HepG2 (cell line): ENCODE data around the gene SPOP. TPM values are rescaled to one million over a fixed set of nuclear protein-coding genes. Genes with fewer than 3 reads are reported as not detected.
A peak's percentile ranks its signal among the peaks of the same experiment; 100 is the strongest.

Experiments
- ATAC-seq: fragments of 200-7000 bp; cut with Tn5 transposase; 3 replicates; pipeline ENCODE4 v1.9.1; 2020; ENCODE audit warnings: mild to moderate bottlenecking, moderate library complexity
- BruUV-seq: library from RNA; stranded (reverse); fragments of 400-500 nt; replicated peaks from 2 replicates; lab custom pipeline; 2021; lab: Mats Ljungman, UMichigan
- CTCF ChIA-PET: fragments of 300-600 bp; formaldehyde crosslinking; extraction: SDS; loops from one replicate; lab custom pipeline; 2021; ENCODE audit warnings: low total read pairs, inconsistent platforms, low intra/inter-chr PET ratio; lab: Yijun Ruan, JAX
- POLR2A ChIA-PET: fragments of 350-600 bp; sonication (Branson Sonifier 250); formaldehyde crosslinking; loops from one replicate; lab custom pipeline; 2020; ENCODE audit warnings: antibody characterized with exemption, inconsistent platforms; lab: Yijun Ruan, JAX
- DNase-seq: peaks from one replicate; pipeline ENCODE4 v3.0.0-alpha.2; 2015; ENCODE audit warnings: low spot score
- FAIRE-seq: peaks from 3 replicates; lab custom pipeline; 2011; peaks lifted over from hg19 to GRCh38; lab: Jason Lieb, UNC
- H2AFZ ChIP-seq: one replicate; pipeline ENCODE4 v1.6.1; 2011; ENCODE audit warnings: low read length, inconsistent platforms
- H3K27ac ChIP-seq: fragments of 300-600 bp; 3 replicates; pipeline ENCODE4 v1.8.0; 2011; ENCODE audit warnings: mixed run types, mild to moderate bottlenecking, mixed read lengths, low read length, inconsistent platforms; ENCODE audit not compliant: insufficient read depth; ENCODE audit errors: extremely low read length
- H3K27me3 ChIP-seq, 2 experiments: fragments of 200-600 bp in 1 of 2; 2 replicates in 1 of 2; 3 replicates in 1 of 2; pipeline versions ENCODE4 v1.6.0 to v1.8.0; 2011; ENCODE audit warnings: low read length in 2 of 2, mild to moderate bottlenecking in 2 of 2, moderate library complexity in 2 of 2, inconsistent platforms in 1 of 2; ENCODE audit not compliant: insufficient read depth in 2 of 2, control insufficient read depth in 1 of 2
- H3K36me3 ChIP-seq, 2 experiments: fragments of 200-600 bp in 1 of 2; replicated peaks in 1 of 2; 2 replicates in 1 of 2; 3 replicates in 1 of 2; pipeline versions ENCODE4 v1.5.1 to v1.8.0; 2011; ENCODE audit warnings: low read length in 2 of 2, inconsistent platforms in 1 of 2; ENCODE audit not compliant: insufficient read depth in 2 of 2, control insufficient read depth in 1 of 2
- H3K4me1 ChIP-seq: 2 replicates; pipeline ENCODE4 v1.5.1; 2012; ENCODE audit warnings: low read length, inconsistent platforms; ENCODE audit not compliant: insufficient read depth
- H3K4me2 ChIP-seq: 2 replicates; pipeline ENCODE4 v1.6.0; 2011; ENCODE audit warnings: low read depth, low read length, inconsistent platforms
- H3K4me3 ChIP-seq, 3 experiments: fragments of 200-600 bp in 1 of 3; sonication (generic), shearing (Covaris generic) in 1 of 3; replicated peaks in 1 of 3; 2 replicates each; pipeline ENCODE4 v1.5.1; 2011 to 2016; ENCODE audit warnings: low read length in 3 of 3, inconsistent platforms in 2 of 3, low read depth in 2 of 3, mild to moderate bottlenecking in 2 of 3, control low read depth in 1 of 3, mixed read lengths in 1 of 3; ENCODE audit not compliant: insufficient read depth in 1 of 3
- H3K79me2 ChIP-seq: one replicate; pipeline ENCODE4 v1.6.1; 2011; ENCODE audit warnings: low read length, inconsistent platforms; ENCODE audit not compliant: insufficient read depth
- H3K9ac ChIP-seq: 2 replicates; pipeline ENCODE4 v1.6.0; 2011; ENCODE audit warnings: mild to moderate bottlenecking, low read depth, low read length, inconsistent platforms; ENCODE audit not compliant: insufficient read depth
- H3K9me3 ChIP-seq: 2 replicates; pipeline ENCODE4 v1.5.1; 2012; ENCODE audit warnings: mild to moderate bottlenecking, low read length
- H4K20me1 ChIP-seq: 2 replicates; pipeline ENCODE4 v1.6.0; 2011; ENCODE audit warnings: inconsistent platforms, mild to moderate bottlenecking, low read length, moderate library complexity; ENCODE audit not compliant: insufficient read depth
- EEA1 ChIP-seq: sonication (generic); formaldehyde crosslinking; IDR thresholded peaks from 2 replicates; pipeline ENCODE4 v1.5.1; 2020; ENCODE audit warnings: mild to moderate bottlenecking, missing genetic modification reagents, borderline replicate concordance
- FLYWCH1 ChIP-seq: sonication (generic); formaldehyde crosslinking; IDR thresholded peaks from 2 replicates; pipeline ENCODE4 v1.8.1; 2023; ENCODE audit warnings: mild to moderate bottlenecking, missing genetic modification reagents
- HNF4A ChIP-seq: sonication (generic); formaldehyde crosslinking; IDR thresholded peaks from 2 replicates; pipeline ENCODE4 v1.4.0; 2020; ENCODE audit warnings: missing genetic modification reagents
- HNRNPH1 ChIP-seq: fragments of 200-400 bp; formaldehyde crosslinking; optimal IDR thresholded peaks from 2 replicates; pipeline ENCODE3; 2017; ENCODE audit warnings: mild to moderate bottlenecking, low read depth, low read length
- HNRNPK ChIP-seq: fragments of 200-400 bp; formaldehyde crosslinking; IDR thresholded peaks from 2 replicates; pipeline ENCODE4 v1.6.1; 2018; ENCODE audit warnings: low read length, low read depth, moderate library complexity, mild to moderate bottlenecking; ENCODE audit not compliant: poor library complexity, severe bottlenecking
- MEF2D ChIP-seq: sonication (generic); formaldehyde crosslinking; IDR thresholded peaks from 2 replicates; pipeline ENCODE4 v1.5.1; 2020; ENCODE audit warnings: mild to moderate bottlenecking, missing genetic modification reagents
- NFE2L2 ChIP-seq: fragments of 150-350 bp; IDR thresholded peaks from 2 replicates; pipeline ENCODE4 v1.6.1; 2014; ENCODE audit warnings: low read length
- RXRB ChIP-seq: IDR thresholded peaks from 2 replicates; pipeline ENCODE4 v1.6.1; 2016; ENCODE audit warnings: borderline replicate concordance, missing genetic modification reagents, missing compliant biosample characterization
- SAP130 ChIP-seq: IDR thresholded peaks from 2 replicates; pipeline ENCODE4 v1.6.1; 2016; ENCODE audit warnings: low read depth
- TBP ChIP-seq: sonication (generic); formaldehyde crosslinking; IDR thresholded peaks from 2 replicates; pipeline ENCODE4 v1.5.0; 2020; ENCODE audit warnings: missing genetic modification reagents
- ZKSCAN1 ChIP-seq: fragments of 150-350 bp; IDR thresholded peaks from 2 replicates; pipeline ENCODE4 v1.6.1; 2014; ENCODE audit warnings: low read length
- ZNF337 ChIP-seq: sonication (generic); formaldehyde crosslinking; IDR thresholded peaks from 2 replicates; pipeline ENCODE4 v1.5.1; 2020; ENCODE audit warnings: missing genetic modification reagents, low read depth, mild to moderate bottlenecking, borderline replicate concordance
- ZNF558 ChIP-seq: sonication (generic); formaldehyde crosslinking; IDR thresholded peaks from 2 replicates; pipeline ENCODE4 v1.9.0; 2022; ENCODE audit warnings: mild to moderate bottlenecking, missing genetic modification reagents, borderline replicate concordance
- ZNF619 ChIP-seq: sonication (generic); formaldehyde crosslinking; IDR thresholded peaks from 2 replicates; pipeline ENCODE4 v1.4.0; 2020; ENCODE audit warnings: mild to moderate bottlenecking, missing genetic modification reagents
- WGBS: methylation state at CpG from one replicate; pipeline ENCODE4 v1.1.6; 2017; ENCODE audit warnings: low lambda C conversion rate; 5-methylcytosine and 5-hydroxymethylcytosine counted together
- in situ Hi-C: cut with HindIII; loops from 2 replicates; pipeline ENCODE4 v1.10.0; 2017; ENCODE audit warnings: low pct_unique_long_range_greater_than_20kb; ENCODE audit not compliant: extremely low pct_ligation_motif_present
- intact Hi-C: fragments of 100-400 bp; cut with micrococcal nuclease; formaldehyde crosslinking; loops from one replicate; pipeline ENCODE4 v1.10.0; 2022; ENCODE audit not compliant: unreplicated experiment
- polyA plus RNA-seq, 8 experiments: library from polyadenylated mRNA; depleted of rRNA in 3 of 8; stranded (reverse) in 7 of 8; unstranded in 1 of 8; fragments of >200 nt; fragmentation: Illumina TruSeq in 4 of 8; extraction: Trizol in 4 of 8; gene quantifications; 2 replicates each; pipeline versions ENCODE4 v1.2.1 to v1.2.3, GENCODE V29; 2011 to 2016; ENCODE audit warnings: low read depth in 4 of 8, missing spikeins in 1 of 8, mixed read lengths in 1 of 8; ENCODE audit not compliant: insufficient read depth in 1 of 8
- total RNA-seq, 5 experiments: library from RNA; depleted of rRNA; stranded (reverse); fragments of >200 nt; fragmentation: Illumina TruSeq; extraction: Trizol; gene quantifications; 2 replicates each; pipeline ENCODE4 v1.2.3, GENCODE V29; 2016; ENCODE audit warnings: low read depth in 1 of 5
- TF ChIP-seq, protein P1 (sequence below): sonication (generic); formaldehyde crosslinking; IDR thresholded peaks from 2 replicates; pipeline ENCODE4 v1.4.0; 2020; ENCODE audit warnings: missing genetic modification reagents
- TF ChIP-seq, protein P2 (sequence below): sonication (generic); formaldehyde crosslinking; IDR thresholded peaks from 2 replicates; pipeline ENCODE4 v1.4.0; 2020; ENCODE audit warnings: missing genetic modification reagents, borderline replicate concordance
- TF ChIP-seq, protein P3 (sequence below): sonication (generic); formaldehyde crosslinking; IDR thresholded peaks from 2 replicates; pipeline ENCODE4 v1.5.1; 2020; ENCODE audit warnings: missing genetic modification reagents, mild to moderate bottlenecking, borderline replicate concordance

Gene SPOP
- total and polyA plus RNA-seq, 2 of the 13 experiments (the other 11 are each of a cell fraction or from before 2014, with no cell fraction given): 52.8 to 60.8 TPM

DNA sequence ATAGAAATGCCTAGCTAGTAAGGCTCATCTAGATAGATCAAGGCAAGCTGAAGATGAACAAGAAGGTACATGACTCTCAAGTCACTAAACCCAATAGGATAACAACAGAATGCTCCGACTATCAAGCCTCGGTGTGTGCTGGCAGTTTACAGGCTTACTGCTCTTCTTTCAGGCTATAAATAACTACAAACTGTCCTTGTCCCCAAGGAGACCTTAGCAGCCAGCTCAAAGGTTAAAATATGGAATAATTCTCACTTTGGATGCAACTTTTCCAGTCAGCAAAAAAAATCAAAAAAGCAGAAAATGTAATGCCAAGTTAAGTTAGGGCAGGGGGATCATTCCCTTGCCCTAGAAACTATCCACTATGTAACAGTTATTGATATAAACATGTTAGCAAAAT is 44.6 kb downstream of the SPOP start (continued):
- TF ChIP-seq ZNF558 (CRISPR knock-in tag): no peak
- TF ChIP-seq, protein P1, sequence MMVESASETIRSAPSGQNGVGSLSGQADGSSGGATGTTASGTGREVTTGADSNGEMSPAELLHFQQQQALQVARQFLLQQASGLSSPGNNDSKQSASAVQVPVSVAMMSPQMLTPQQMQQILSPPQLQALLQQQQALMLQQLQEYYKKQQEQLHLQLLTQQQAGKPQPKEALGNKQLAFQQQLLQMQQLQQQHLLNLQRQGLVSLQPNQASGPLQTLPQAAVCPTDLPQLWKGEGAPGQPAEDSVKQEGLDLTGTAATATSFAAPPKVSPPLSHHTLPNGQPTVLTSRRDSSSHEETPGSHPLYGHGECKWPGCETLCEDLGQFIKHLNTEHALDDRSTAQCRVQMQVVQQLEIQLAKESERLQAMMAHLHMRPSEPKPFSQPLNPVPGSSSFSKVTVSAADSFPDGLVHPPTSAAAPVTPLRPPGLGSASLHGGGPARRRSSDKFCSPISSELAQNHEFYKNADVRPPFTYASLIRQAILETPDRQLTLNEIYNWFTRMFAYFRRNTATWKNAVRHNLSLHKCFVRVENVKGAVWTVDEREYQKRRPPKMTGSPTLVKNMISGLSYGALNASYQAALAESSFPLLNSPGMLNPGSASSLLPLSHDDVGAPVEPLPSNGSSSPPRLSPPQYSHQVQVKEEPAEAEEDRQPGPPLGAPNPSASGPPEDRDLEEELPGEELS (CRISPR knock-in tag): no peak
- peak; percentile 20; the same call in 1 of the 2 replicates for TF ChIP-seq SAP130 (CRISPR knock-in tag)
- peak; percentile 65; the same call in 1 of the 2 replicates for TF ChIP-seq RXRB
- TF ChIP-seq MEF2D (CRISPR knock-in tag): peak; percentile 92
- TF ChIP-seq TBP (CRISPR knock-in tag): no peak
- no peak for TF ChIP-seq ZNF619 (CRISPR knock-in tag)
- peak; percentile 47; the same call in 1 of the 2 replicates for TF ChIP-seq HNF4A
- no peak for TF ChIP-seq NFE2L2
- TF ChIP-seq ZNF337 (CRISPR knock-in tag): no peak

- Histone ChIP-seq H4K20me1 (peaks cover 2% of the 10 kb centered on the region; the same call in 1 of the 2 replicates), H3K4me2 (no peak overlapping the region), H3K4me1 (peaks cover 48% of the 10 kb centered on the region), H3K36me3 (no peaks in the 10 kb centered on the region; a peak in 1 of 5 replicates), H3K9ac (no peak overlapping the region), H3K4me3 (no peak overlapping the region), H3K27ac (no peak overlapping the region), H2AFZ (no peak overlapping the region), H3K9me3 (no peaks in the 10 kb centered on the region), H3K27me3 (no peaks in the 10 kb centered on the region), H3K79me2 (peaks cover 43% of the 10 kb centered on the region)
- WGBS: 98% methylated on average over 4 of the region's 4 CpGs
- intact Hi-C loops (no loop called here), in situ Hi-C loops (no loop called here)
- ChIA-PET CTCF (no interaction called here), POLR2A (no interaction called here)
- FAIRE-seq: no peak
- BruUV-seq: no TSS peak
- no peak for ATAC-seq
- DNase-seq: no peak
- TF ChIP-seq, protein P2, sequence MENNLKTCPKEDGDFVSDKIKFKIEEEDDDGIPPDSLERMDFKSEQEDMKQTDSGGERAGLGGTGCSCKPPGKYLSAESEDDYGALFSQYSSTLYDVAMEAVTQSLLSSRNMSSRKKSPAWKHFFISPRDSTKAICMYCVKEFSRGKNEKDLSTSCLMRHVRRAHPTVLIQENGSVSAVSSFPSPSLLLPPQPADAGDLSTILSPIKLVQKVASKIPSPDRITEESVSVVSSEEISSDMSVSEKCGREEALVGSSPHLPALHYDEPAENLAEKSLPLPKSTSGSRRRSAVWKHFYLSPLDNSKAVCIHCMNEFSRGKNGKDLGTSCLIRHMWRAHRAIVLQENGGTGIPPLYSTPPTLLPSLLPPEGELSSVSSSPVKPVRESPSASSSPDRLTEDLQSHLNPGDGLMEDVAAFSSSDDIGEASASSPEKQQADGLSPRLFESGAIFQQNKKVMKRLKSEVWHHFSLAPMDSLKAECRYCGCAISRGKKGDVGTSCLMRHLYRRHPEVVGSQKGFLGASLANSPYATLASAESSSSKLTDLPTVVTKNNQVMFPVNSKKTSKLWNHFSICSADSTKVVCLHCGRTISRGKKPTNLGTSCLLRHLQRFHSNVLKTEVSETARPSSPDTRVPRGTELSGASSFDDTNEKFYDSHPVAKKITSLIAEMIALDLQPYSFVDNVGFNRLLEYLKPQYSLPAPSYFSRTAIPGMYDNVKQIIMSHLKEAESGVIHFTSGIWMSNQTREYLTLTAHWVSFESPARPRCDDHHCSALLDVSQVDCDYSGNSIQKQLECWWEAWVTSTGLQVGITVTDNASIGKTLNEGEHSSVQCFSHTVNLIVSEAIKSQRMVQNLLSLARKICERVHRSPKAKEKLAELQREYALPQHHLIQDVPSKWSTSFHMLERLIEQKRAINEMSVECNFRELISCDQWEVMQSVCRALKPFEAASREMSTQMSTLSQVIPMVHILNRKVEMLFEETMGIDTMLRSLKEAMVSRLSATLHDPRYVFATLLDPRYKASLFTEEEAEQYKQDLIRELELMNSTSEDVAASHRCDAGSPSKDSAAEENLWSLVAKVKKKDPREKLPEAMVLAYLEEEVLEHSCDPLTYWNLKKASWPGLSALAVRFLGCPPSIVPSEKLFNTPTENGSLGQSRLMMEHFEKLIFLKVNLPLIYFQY (CRISPR knock-in tag): no peak
- TF ChIP-seq EEA1 (CRISPR knock-in tag) (no peak), HNRNPH1 (no peak), HNRNPK (no peak), FLYWCH1 (CRISPR knock-in tag) (no peak), ZKSCAN1 (no peak)
- TF ChIP-seq, protein P3, sequence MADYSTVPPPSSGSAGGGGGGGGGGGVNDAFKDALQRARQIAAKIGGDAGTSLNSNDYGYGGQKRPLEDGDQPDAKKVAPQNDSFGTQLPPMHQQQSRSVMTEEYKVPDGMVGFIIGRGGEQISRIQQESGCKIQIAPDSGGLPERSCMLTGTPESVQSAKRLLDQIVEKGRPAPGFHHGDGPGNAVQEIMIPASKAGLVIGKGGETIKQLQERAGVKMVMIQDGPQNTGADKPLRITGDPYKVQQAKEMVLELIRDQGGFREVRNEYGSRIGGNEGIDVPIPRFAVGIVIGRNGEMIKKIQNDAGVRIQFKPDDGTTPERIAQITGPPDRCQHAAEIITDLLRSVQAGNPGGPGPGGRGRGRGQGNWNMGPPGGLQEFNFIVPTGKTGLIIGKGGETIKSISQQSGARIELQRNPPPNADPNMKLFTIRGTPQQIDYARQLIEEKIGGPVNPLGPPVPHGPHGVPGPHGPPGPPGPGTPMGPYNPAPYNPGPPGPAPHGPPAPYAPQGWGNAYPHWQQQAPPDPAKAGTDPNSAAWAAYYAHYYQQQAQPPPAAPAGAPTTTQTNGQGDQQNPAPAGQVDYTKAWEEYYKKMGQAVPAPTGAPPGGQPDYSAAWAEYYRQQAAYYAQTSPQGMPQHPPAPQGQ: no peak
Measured at GRCh38 chr17:49632201-49632600, 45.7 kb downstream of the SPOP start.
